Fibroblast of lung (primary cell): ENCODE data around the gene GOLGA7B. TPM values are rescaled to one million over a fixed set of nuclear protein-coding genes. Genes with fewer than 3 reads are reported as not detected.

Experiments used
- DNase-seq, 2 donors: peaks; one replicate each; pipeline versions ENCODE4 v3.0.0 to v3.0.0-alpha.2; 2010; ENCODE audit warnings: low read depth in 2 of 2
- H2AFZ ChIP-seq: 2 replicates; pipeline ENCODE4 v1.5.1; 2012; ENCODE audit warnings: low read length, control low read depth, inconsistent platforms
- H3K27ac ChIP-seq: 2 replicates; pipeline ENCODE4 v1.5.1; 2011; ENCODE audit warnings: low read length, control low read depth; ENCODE audit not compliant: insufficient read depth
- H3K27me3 ChIP-seq: 2 replicates; pipeline ENCODE4 v1.5.1; 2011; ENCODE audit warnings: mild to moderate bottlenecking, low read length; ENCODE audit not compliant: control insufficient read depth, insufficient read depth
- H3K36me3 ChIP-seq: 2 replicates; pipeline ENCODE4 v1.5.1; 2011; ENCODE audit warnings: low read length; ENCODE audit not compliant: control insufficient read depth, insufficient read depth
- H3K4me1 ChIP-seq: 2 replicates; pipeline ENCODE4 v1.5.1; 2011; ENCODE audit warnings: low read length; ENCODE audit not compliant: control insufficient read depth, insufficient read depth; ENCODE audit errors: extremely low read depth
- H3K4me2 ChIP-seq: 2 replicates; pipeline ENCODE4 v1.5.1; 2011; ENCODE audit warnings: low read length, control low read depth; ENCODE audit not compliant: insufficient read depth; ENCODE audit errors: extremely low read depth
- H3K4me3 ChIP-seq, 4 experiments: fragments of 200-600 bp in 1 of 4; sonication (generic) in 1 of 4; replicated peaks in 1 of 4; 2 replicates each; pipeline ENCODE4 v1.5.1; 2011 to 2016; ENCODE audit warnings: low read length in 4 of 4, low read depth in 3 of 4, mild to moderate bottlenecking in 3 of 4, control low read depth in 2 of 4, inconsistent platforms in 1 of 4, mixed read lengths in 1 of 4; ENCODE audit not compliant: insufficient read depth in 1 of 4; ENCODE audit errors: control extremely low read depth in 1 of 4
- H3K79me2 ChIP-seq: 2 replicates; pipeline ENCODE4 v1.5.1; 2012; ENCODE audit warnings: mild to moderate bottlenecking, low read length, inconsistent platforms; ENCODE audit not compliant: control insufficient read depth, insufficient read depth
- H3K9ac ChIP-seq: 2 replicates; pipeline ENCODE4 v1.5.1; 2011; ENCODE audit warnings: mild to moderate bottlenecking, low read length, control low read depth; ENCODE audit not compliant: insufficient read depth
- H3K9me3 ChIP-seq: 2 replicates; pipeline ENCODE4 v1.5.1; 2012; ENCODE audit warnings: low read depth, low read length; ENCODE audit not compliant: control insufficient read depth, insufficient read depth
- H4K20me1 ChIP-seq: 2 replicates; pipeline ENCODE4 v1.5.1; 2011; ENCODE audit warnings: low read length; ENCODE audit not compliant: control insufficient read depth, insufficient read depth; ENCODE audit errors: extremely low read depth
- CTCF ChIP-seq, 2 donors: IDR thresholded peaks in 1 of 2; conservative IDR thresholded peaks in 1 of 2; 1 replicate in 1 of 2; 2 replicates in 1 of 2; pipeline ENCODE4 v1.5.1; 2011 to 2012; ENCODE audit warnings: low read length in 2 of 2, control low read depth in 1 of 2, inconsistent platforms in 1 of 2, low read depth in 1 of 2, mild to moderate bottlenecking in 1 of 2
- EZH2 ChIP-seq: IDR thresholded peaks from 2 replicates; pipeline ENCODE4 v1.5.1; 2012; ENCODE audit warnings: low read length, control low read depth, mild to moderate bottlenecking; ENCODE audit errors: missing control alignments
- polyA plus RNA-seq, 2 donors: library from polyadenylated mRNA; depleted of rRNA in 1 of 2; stranded (reverse) in 1 of 2; unstranded in 1 of 2; fragments of >200 nt; gene quantifications; 2 replicates each; pipeline ENCODE4 v1.2.1, GENCODE V29; 2011 to 2012; ENCODE audit warnings: missing spikeins in 1 of 2
- total RNA-seq: library from RNA; depleted of rRNA; stranded (reverse); fragments of >200 nt; gene quantifications from 2 replicates; pipeline ENCODE4 v1.2.1, GENCODE V29; 2014

GOLGA7B gene
- total and polyA plus RNA-seq, 2 donors (not counting 1 experiment from before 2014, with no cell fraction given): under 0.01 TPM; not detected in 1

- no peaks in the 10 kb centered on the region for H4K20me1 ChIP-seq
- H2AFZ ChIP-seq: no peak overlapping the region
- no peak overlapping the region for H3K27ac ChIP-seq
- no peaks in the 10 kb centered on the region for H3K79me2 ChIP-seq
- H3K9ac ChIP-seq: no peak overlapping the region
- DNase-seq: no peak
- no peak overlapping the region for H3K4me2 ChIP-seq
- H3K4me3 ChIP-seq: no peak overlapping the region
- TF ChIP-seq EZH2 (no peak), CTCF (conservative IDR thresholded peaks at IDR 0.05 in 1 of 2, IDR thresholded peaks at IDR 0.05 in 1 of 2; ENCODE audit: low read depth in 1 of 2, low read length in 2 of 2) (no peak)
- H3K27me3 ChIP-seq: no peaks in the 10 kb centered on the region
- H3K4me1 ChIP-seq: no peaks in the 10 kb centered on the region
- H3K9me3 ChIP-seq: no peaks in the 10 kb centered on the region
- H3K36me3 ChIP-seq: no peaks in the 10 kb centered on the region
These were observed 71.2 kb downstream of the GOLGA7B start for GRCh38 chr10:97920865-97921264.

Other genes starting within 250 kb of the GOLGA7B start
- 6.4 and 13.4 TPM in 2 replicates for gene MORN4, start 216.3 kb upstream of the GOLGA7B start, total RNA-seq
- gene MORN4, start 216.3 kb upstream of the GOLGA7B start, polyA plus RNA-seq: 11.0 and 13.2 TPM in 2 replicates
- gene PI4K2A, start 209.2 kb upstream of the GOLGA7B start, total RNA-seq: 16.4 and 26.6 TPM in 2 replicates
- gene PI4K2A, start 209.2 kb upstream of the GOLGA7B start, polyA plus RNA-seq: 30.7 and 47.2 TPM in 2 replicates
- gene AVPI1, start 162.6 kb upstream of the GOLGA7B start, total RNA-seq: 31.8 and 77.5 TPM in 2 replicates
- gene AVPI1, start 162.6 kb upstream of the GOLGA7B start, polyA plus RNA-seq: 14.3 and 14.9 TPM in 2 replicates
- gene MARVELD1, start 136.1 kb upstream of the GOLGA7B start, total RNA-seq: 12.1 and 16.3 TPM in 2 replicates
- 106 and 132 TPM in 2 replicates for gene MARVELD1, start 136.1 kb upstream of the GOLGA7B start, polyA plus RNA-seq
- gene ZFYVE27, start 112.7 kb upstream of the GOLGA7B start, total RNA-seq: 16.9 and 22.1 TPM in 2 replicates
- 7.7 and 8.3 TPM in 2 replicates for gene ZFYVE27, start 112.7 kb upstream of the GOLGA7B start, polyA plus RNA-seq
- not detected in 2 replicates for gene SFRP5, start 77.8 kb upstream of the GOLGA7B start, total RNA-seq
- not detected in 2 replicates for gene SFRP5, start 77.8 kb upstream of the GOLGA7B start, polyA plus RNA-seq
- gene CRTAC1, start 180.8 kb downstream of the GOLGA7B start, total RNA-seq: not detected in 2 replicates
- not detected in 2 replicates for gene CRTAC1, start 180.8 kb downstream of the GOLGA7B start, polyA plus RNA-seq